Upper lobe of right lung (tissue), 1 donor: ENCODE results near the gene SH3GL3. TPM values are rescaled to one million over a fixed set of nuclear protein-coding genes. Genes with fewer than 3 reads are reported as not detected.
A peak's percentile ranks its signal among the peaks of the same experiment; 100 is the strongest.

Experiments
- ATAC-seq: fragments of 200-7000 bp; cut with Tn5 transposase; one replicate; pipeline ENCODE4 v1.9.1; 2020; ENCODE audit warnings: mild to moderate bottlenecking, moderate library complexity
- DNase-seq: peaks from one replicate; pipeline ENCODE4 v3.0.0-alpha.2; 2020
- H3K27ac ChIP-seq: fragments of 200-600 bp; one replicate; pipeline ENCODE4 v1.8.0; 2022
- H3K27me3 ChIP-seq: fragments of 200-600 bp; one replicate; pipeline ENCODE4 v1.8.0; 2022; ENCODE audit warnings: mild to moderate bottlenecking
- H3K36me3 ChIP-seq: fragments of 200-600 bp; one replicate; pipeline ENCODE4 v1.8.0; 2022
- H3K4me1 ChIP-seq: fragments of 200-600 bp; one replicate; pipeline ENCODE4 v1.8.0; 2022
- H3K4me3 ChIP-seq: fragments of 200-600 bp; one replicate; pipeline ENCODE4 v1.8.0; 2022; ENCODE audit warnings: mild to moderate bottlenecking
- H3K9me3 ChIP-seq: fragments of 200-600 bp; one replicate; pipeline ENCODE4 v1.8.0; 2022
- CTCF ChIP-seq: fragments of 200-600 bp; IDR thresholded peaks from one replicate; pipeline ENCODE4 v1.8.0; 2022; ENCODE audit warnings: antibody characterized with exemption
- intact Hi-C: fragments of 100-400 bp; cut with DNase I; formaldehyde crosslinking; loops from one replicate; pipeline ENCODE4 v1.11.0; 2022
- total RNA-seq: library from RNA; stranded (reverse); fragmentation: NEBNext Ultra II Directional; extraction: Animal tissue kit (Norgen Biotek cat#: 25700); gene quantifications from one replicate; pipeline ENCODE4 v1.2.1, GENCODE V29; 2021
- donor health status: DM: no; HTN: yes; CAD: no; lungs with severe emphysema.

Gene SH3GL3
- total RNA-seq, 1 donor from 2014 or later: 3.4 TPM

DNA sequence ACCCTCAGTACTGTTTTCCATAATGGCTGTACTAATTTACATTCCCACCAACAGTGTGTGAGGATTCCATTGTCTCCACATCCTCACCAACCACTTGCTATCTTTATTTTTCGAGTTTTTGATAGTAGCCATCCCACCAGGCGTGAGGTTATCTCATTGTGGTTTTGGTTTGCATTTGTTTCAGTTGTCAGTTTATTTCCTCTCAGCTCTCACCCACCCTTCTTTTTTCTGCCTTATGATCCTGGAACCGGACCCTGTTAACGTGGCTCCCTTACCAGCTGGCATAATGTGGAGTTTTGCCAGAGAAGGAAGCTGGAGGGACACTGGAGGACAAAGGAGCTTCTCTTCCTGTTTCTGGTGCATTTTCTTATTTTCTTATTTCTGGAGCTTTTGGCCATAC, 25.1 kb upstream of the SH3GL3 start:
- Histone ChIP-seq H3K27ac (no peak overlapping the region), H3K36me3 (no peaks in the 10 kb centered on the region), H3K27me3 (peaks cover 7% of the 10 kb centered on the region), H3K4me3 (no peak overlapping the region), H3K4me1 (no peaks in the 10 kb centered on the region), H3K9me3 (no peaks in the 10 kb centered on the region)
- intact Hi-C loops: no loop called here
- TF ChIP-seq CTCF: no peak
- DNase-seq (no peak), ATAC-seq (no peak)

DNA sequence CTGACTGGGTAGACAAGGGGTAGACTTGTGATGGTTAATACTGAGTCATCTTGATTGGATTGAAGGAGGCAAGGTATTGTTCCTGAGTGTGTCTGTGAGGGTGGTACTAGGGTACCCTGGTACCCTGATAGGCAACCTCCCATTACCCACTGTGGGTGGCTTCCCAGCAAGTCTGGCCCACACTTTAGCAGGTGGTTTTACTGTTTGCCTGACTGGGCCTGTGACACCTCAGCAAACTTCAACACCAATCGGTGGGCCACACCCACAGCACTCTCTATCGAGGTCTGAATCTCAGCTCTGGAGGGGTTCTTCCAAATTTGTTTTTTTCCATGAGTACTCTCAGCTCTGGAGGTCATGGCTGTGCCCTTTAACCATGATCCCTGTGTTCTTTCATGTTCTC, 24.6 kb upstream of the SH3GL3 start:
- no peak for TF ChIP-seq CTCF
- Histone ChIP-seq H3K4me3 (no peak overlapping the region), H3K36me3 (no peaks in the 10 kb centered on the region), H3K9me3 (no peaks in the 10 kb centered on the region), H3K27me3 (peaks cover 7% of the 10 kb centered on the region), H3K27ac (no peak overlapping the region), H3K4me1 (no peaks in the 10 kb centered on the region)
- peak; percentile 16 for ATAC-seq
- DNase-seq: no peak
- intact Hi-C loops: no loop called here

- no peak for DNase-seq
- intact Hi-C loops: no loop called here
- no peak overlapping the region for H3K4me3 ChIP-seq
- no peaks in the 10 kb centered on the region for H3K9me3 ChIP-seq
- H3K36me3 ChIP-seq: no peaks in the 10 kb centered on the region
- no peak overlapping the region for H3K27ac ChIP-seq
- peaks cover 7% of the 10 kb centered on the region for H3K27me3 ChIP-seq
- no peaks in the 10 kb centered on the region for H3K4me1 ChIP-seq
- TF ChIP-seq CTCF: no peak
- ATAC-seq: no peak
These were observed 23.0 kb upstream of the SH3GL3 start for GRCh38 chr15:83424101-83424500.

DNA sequence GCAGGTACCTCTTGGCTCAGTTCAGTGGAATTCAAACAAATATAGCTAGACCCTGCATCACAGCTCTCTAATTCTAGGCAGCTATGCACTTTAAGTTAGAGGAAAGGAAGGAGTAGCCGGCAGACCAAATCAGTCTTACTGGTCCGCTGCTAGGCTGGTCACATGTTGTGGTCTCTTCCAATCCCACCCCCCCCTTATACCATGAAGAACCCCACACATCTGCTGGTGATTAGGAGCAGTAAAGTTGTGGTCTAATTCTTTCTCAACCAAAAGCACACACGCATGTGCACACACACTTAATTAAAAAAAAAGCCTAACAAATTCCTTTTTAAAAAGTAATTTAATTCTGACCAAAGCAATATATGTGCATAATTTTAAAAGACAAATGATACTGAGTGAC, 16.7 kb upstream of the SH3GL3 start:
- ATAC-seq (no peak), DNase-seq (no peak)
- Histone ChIP-seq H3K27me3 (peaks cover 6% of the 10 kb centered on the region), H3K4me3 (no peak overlapping the region), H3K9me3 (no peaks in the 10 kb centered on the region), H3K27ac (no peak overlapping the region), H3K4me1 (no peaks in the 10 kb centered on the region), H3K36me3 (no peaks in the 10 kb centered on the region)
- no peak for TF ChIP-seq CTCF
- intact Hi-C loops: no loop called here

DNA sequence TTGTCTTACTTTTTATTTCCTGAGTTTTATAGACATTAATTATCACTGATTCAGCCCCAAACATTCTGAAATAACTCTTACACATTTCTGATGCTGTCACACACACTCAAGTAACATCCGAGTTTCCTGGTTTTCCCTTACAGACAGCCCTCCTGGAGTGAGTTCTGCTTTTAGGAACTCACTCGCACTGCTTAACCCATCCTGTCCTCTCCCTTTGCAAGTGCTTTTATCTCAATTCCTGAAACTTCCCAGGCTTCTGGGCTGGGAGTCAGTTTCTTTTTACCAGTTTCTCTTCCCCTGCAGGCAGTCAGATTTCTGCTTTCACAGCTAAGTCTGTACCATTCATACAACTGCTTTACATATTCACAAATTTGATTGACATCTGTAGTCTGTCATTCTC, 15.6 kb upstream of the SH3GL3 start:
- Histone ChIP-seq H3K4me1 (no peaks in the 10 kb centered on the region), H3K27me3 (peaks cover 6% of the 10 kb centered on the region), H3K4me3 (no peak overlapping the region), H3K9me3 (no peaks in the 10 kb centered on the region), H3K27ac (no peak overlapping the region), H3K36me3 (no peaks in the 10 kb centered on the region)
- DNase-seq (no peak), ATAC-seq (peak; percentile 23)
- no peak for TF ChIP-seq CTCF
- intact Hi-C loops: no loop called here

GRCh38 chr15:83435202-83435601, 11.9 kb upstream of the SH3GL3 start:
- ATAC-seq: no peak

More at GRCh38 chr15:83435202-83435601, 11.9 kb upstream of the SH3GL3 start:
- TF ChIP-seq CTCF: no peak
- no peaks in the 10 kb centered on the region for H3K36me3 ChIP-seq
- no peaks in the 10 kb centered on the region for H3K9me3 ChIP-seq
- no peaks in the 10 kb centered on the region for H3K4me1 ChIP-seq
- intact Hi-C loops: loop anchor here (5.0 kb wide), 1 partner anchor 122 kb away; no protein-coding TSS in a partner anchor
- no peak overlapping the region for H3K4me3 ChIP-seq
- peaks cover 6% of the 10 kb centered on the region for H3K27me3 ChIP-seq
- no peak for DNase-seq
- no peak overlapping the region for H3K27ac ChIP-seq
